ENCODE results near the gene PARK7.
"Not testable (repeated sequence)": the region's sequence is repeated elsewhere in the genome, so short reads cannot be mapped to it uniquely, and the experiment has no call there.

PARK7 gene

GRCh38 chr1:7943251-7943650 is 18.3 kb upstream of the PARK7 start:
- no peak for DNase-seq (ENCODE audit: low spot score)

GRCh38 chr1:7948960-7949359 is 12.6 kb upstream of the PARK7 start:
- DNase-seq (ENCODE audit: low spot score): no peak

- DNase-seq (ENCODE audit: low spot score): not testable (repeated sequence)
Measured at GRCh38 chr1:7952791-7953190, 8.7 kb upstream of the PARK7 start.

GRCh38 chr1:7953850-7954609 is 7.5 kb upstream of the PARK7 start:
- DNase-seq (ENCODE audit: low spot score): peak; percentile 92

GRCh38 chr1:7954683-7955082 is 6.8 kb upstream of the PARK7 start:
- no peak for DNase-seq (ENCODE audit: low spot score)

- no peak for DNase-seq (ENCODE audit: low spot score)
Measured at GRCh38 chr1:7956218-7957032, 5.1 kb upstream of the PARK7 start.

- DNase-seq (ENCODE audit: low spot score): no peak
Measured at GRCh38 chr1:7960165-7960564, 1.3 kb upstream of the PARK7 start.

GRCh38 chr1:7960867-7961215 is 670 bp upstream of the PARK7 start:
- no peak for DNase-seq (ENCODE audit: low spot score)

- no peak for DNase-seq (ENCODE audit: low spot score)
Measured at GRCh38 chr1:7962014-7962335, 464 bp downstream of the PARK7 start.

- no peak for DNase-seq (ENCODE audit: low spot score)
Measured at GRCh38 chr1:7962636-7963377, 1.3 kb downstream of the PARK7 start.

GRCh38 chr1:7963378-7963730 is 1.8 kb downstream of the PARK7 start:
- DNase-seq (ENCODE audit: low spot score): not testable (repeated sequence)

GRCh38 chr1:7963841-7964240 is 2.3 kb downstream of the PARK7 start:
- DNase-seq (ENCODE audit: low spot score): not testable (repeated sequence)

- no peak for DNase-seq (ENCODE audit: low spot score)
Measured at GRCh38 chr1:7964476-7964875, 3.0 kb downstream of the PARK7 start.

- no peak for DNase-seq (ENCODE audit: low spot score)
Measured at GRCh38 chr1:7967196-7967595, 5.7 kb downstream of the PARK7 start.

GRCh38 chr1:7967651-7968050 is 6.1 kb downstream of the PARK7 start:
- DNase-seq (ENCODE audit: low spot score): no peak

GRCh38 chr1:7970246-7970645 is 8.7 kb downstream of the PARK7 start:
- no peak for DNase-seq (ENCODE audit: low spot score)

GRCh38 chr1:7971024-7971423 is 9.5 kb downstream of the PARK7 start:
- DNase-seq (ENCODE audit: low spot score): no peak

- DNase-seq (ENCODE audit: low spot score): no peak
Measured at GRCh38 chr1:7972285-7972684, 10.8 kb downstream of the PARK7 start.

- DNase-seq (ENCODE audit: low spot score): no peak
Measured at GRCh38 chr1:7973086-7973485, 11.6 kb downstream of the PARK7 start.

- peak; percentile 84 for DNase-seq (ENCODE audit: low spot score)
Measured at GRCh38 chr1:7975212-7975865, 13.8 kb downstream of the PARK7 start.

- DNase-seq (ENCODE audit: low spot score): no peak
Measured at GRCh38 chr1:7980984-7981383, 19.5 kb downstream of the PARK7 start.

GRCh38 chr1:7983086-7983778 is 21.7 kb downstream of the PARK7 start:
- DNase-seq (ENCODE audit: low spot score): no peak

All from D341Med (cell line).